Vagina (tissue), 2 donors: ENCODE measurements around the gene ADAM15. TPM values are rescaled to one million over a fixed set of nuclear protein-coding genes. Genes with fewer than 3 reads are reported as not detected.
A peak's percentile ranks its signal among the peaks of the same experiment; 100 is the strongest.

Experiments
- DNase-seq, 2 donors: peaks; one replicate each; pipeline ENCODE4 v3.0.0-alpha.2; 2017; ENCODE audit errors: extremely low spot score in 2 of 2
- H3K27ac ChIP-seq: fragments of 200-600 bp; sonication (generic); one replicate; pipeline ENCODE4 v1.5.1; 2019
- H3K27me3 ChIP-seq: fragments of 200-600 bp; sonication (generic); one replicate; pipeline ENCODE4 v1.5.1; 2019
- H3K36me3 ChIP-seq, 2 donors: fragments of 200-600 bp; sonication (generic); one replicate each; pipeline ENCODE4 v1.5.1; 2017 to 2019
- H3K4me1 ChIP-seq: fragments of 200-600 bp; sonication (generic); one replicate; pipeline ENCODE4 v1.5.1; 2019
- H3K4me3 ChIP-seq, 2 donors: fragments of 200-600 bp; sonication (generic); 1 replicate in 1 of 2; 2 replicates in 1 of 2; pipeline ENCODE4 v1.5.1; 2016 to 2019
- H3K9me3 ChIP-seq: fragments of 200-600 bp; sonication (generic); one replicate; pipeline ENCODE4 v1.5.1; 2019
- CTCF ChIP-seq, 3 experiments: fragments of 450-650 bp in 2 of 3; fragments of 200-600 bp in 1 of 3; sonication (generic) in 1 of 3; IDR thresholded peaks; one replicate each; pipeline ENCODE4 v1.5.1; 2017 to 2019; ENCODE audit warnings: antibody characterized with exemption in 3 of 3, mild to moderate bottlenecking in 2 of 3, moderate library complexity in 2 of 3
- POLR2A ChIP-seq, 2 donors: fragments of 450-650 bp; IDR thresholded peaks; one replicate each; pipeline ENCODE4 v1.6.1; 2017; ENCODE audit warnings: antibody characterized with exemption in 2 of 2, mild to moderate bottlenecking in 2 of 2, moderate library complexity in 2 of 2
- POLR2AphosphoS5 ChIP-seq, 2 donors: sonication (generic); formaldehyde crosslinking; IDR thresholded peaks; one replicate each; pipeline ENCODE4 v1.9.0; 2017; ENCODE audit warnings: antibody characterized with exemption in 2 of 2, mild to moderate bottlenecking in 2 of 2, low read depth in 1 of 2; ENCODE audit not compliant: insufficient read depth in 1 of 2
- intact Hi-C: fragments of 100-400 bp; cut with DNase I; formaldehyde crosslinking; loops from one replicate; pipeline ENCODE4 v1.15.1; 2023
- total RNA-seq: library from RNA; depleted of rRNA; stranded (reverse); fragments of >200 nt; gene quantifications from one replicate; pipeline ENCODE4 v1.2.3, GENCODE V29; 2016

The ADAM15 gene
- total RNA-seq, 1 donor from 2014 or later = 193 TPM

DNA sequence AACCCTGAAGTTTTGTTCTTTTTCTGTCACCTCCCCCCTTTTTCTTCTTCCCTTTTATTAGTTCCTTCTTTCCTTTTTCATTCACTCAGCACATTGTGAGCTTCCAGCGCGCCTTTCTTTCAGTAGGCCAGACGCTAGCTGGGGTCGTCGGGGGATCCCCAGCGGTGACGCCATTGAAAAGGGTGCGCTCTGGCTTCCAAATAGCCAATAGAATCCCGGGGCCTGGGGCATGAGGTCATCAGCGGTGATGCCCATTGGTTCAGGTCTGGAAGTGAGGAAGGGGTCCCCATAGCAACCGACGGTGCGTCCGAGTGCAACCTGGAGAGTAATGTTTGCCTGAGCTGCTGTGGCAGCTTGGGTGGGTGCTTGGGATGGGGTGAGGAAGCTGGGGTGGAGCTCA lies 20.6 kb downstream of the ADAM15 start:
- TF ChIP-seq POLR2A (IDR thresholded peaks at IDR 0.05) (no peak), POLR2AphosphoS5 (IDR thresholded peaks at IDR 0.05; ENCODE audit: insufficient read depth in 1 of 2, low read depth in 1 of 2) (no peak), CTCF (IDR thresholded peaks at IDR 0.05) (no peak)
- H3K4me3 ChIP-seq = no peak overlapping the region
- H3K27me3 ChIP-seq = no peaks in the 10 kb centered on the region
- H3K36me3 ChIP-seq = no peaks in the 10 kb centered on the region
- H3K4me1 ChIP-seq = peaks cover 31% of the 10 kb centered on the region
- intact Hi-C loops = no loop called here
- no peak for DNase-seq
- H3K27ac ChIP-seq = peak overlapping the region; percentile 66
- no peaks in the 10 kb centered on the region for H3K9me3 ChIP-seq

DNA sequence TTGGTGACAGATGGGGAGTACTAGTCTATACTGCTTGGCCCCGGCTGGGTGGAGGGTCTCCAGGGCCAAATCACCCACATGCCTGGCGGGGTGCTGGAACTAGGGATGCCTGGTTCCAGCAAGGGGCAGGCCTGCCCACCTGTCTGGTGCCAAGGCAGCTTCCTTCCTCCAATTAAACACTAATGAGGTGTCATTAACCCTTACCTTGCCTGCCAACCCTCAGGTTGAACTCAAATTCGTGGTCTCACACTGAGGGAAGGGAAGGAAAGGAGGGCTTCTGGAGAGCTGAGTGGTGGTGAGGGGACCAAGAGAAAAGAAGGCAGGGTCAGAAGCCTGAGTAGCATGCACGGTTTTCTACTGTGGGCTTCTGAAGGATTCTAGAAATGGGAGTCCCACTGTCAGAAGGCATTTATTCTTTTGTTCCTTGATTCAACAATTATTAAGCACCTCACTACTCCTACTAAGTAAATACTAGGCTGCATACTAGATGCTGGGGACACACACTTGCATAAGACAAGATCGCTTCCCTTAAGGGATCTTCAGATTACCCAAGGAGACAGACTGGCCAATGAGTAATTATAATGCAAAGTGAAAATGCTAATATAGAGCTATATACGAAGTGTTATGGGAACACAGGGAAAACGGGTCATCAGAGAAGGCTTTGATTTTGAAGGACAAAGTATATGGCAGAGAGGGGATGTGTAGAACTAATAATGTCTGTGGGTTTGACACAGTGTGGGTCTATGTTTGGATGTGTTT lies 21.6 kb downstream of the ADAM15 start:
- intact Hi-C loops = no loop called here
- Histone ChIP-seq H3K36me3 (no peaks in the 10 kb centered on the region), H3K27ac (no peak overlapping the region), H3K4me3 (no peak overlapping the region), H3K9me3 (no peaks in the 10 kb centered on the region), H3K4me1 (peaks cover 31% of the 10 kb centered on the region), H3K27me3 (no peaks in the 10 kb centered on the region)
- TF ChIP-seq POLR2AphosphoS5 (IDR thresholded peaks at IDR 0.05; ENCODE audit: insufficient read depth in 1 of 2, low read depth in 1 of 2) (no peak), POLR2A (IDR thresholded peaks at IDR 0.05) (no peak), CTCF (IDR thresholded peaks at IDR 0.05) (no peak)
- DNase-seq = no peak

GRCh38 chr1:155073377-155074242 lies 22.5 kb downstream of the ADAM15 start:
- no peak overlapping the region for H3K4me3 ChIP-seq
- H3K9me3 ChIP-seq = no peaks in the 10 kb centered on the region
- DNase-seq = no peak
- peak overlapping the region; percentile 32 for H3K27ac ChIP-seq
- no peak for TF ChIP-seq CTCF (IDR thresholded peaks at IDR 0.05)
- TF ChIP-seq POLR2AphosphoS5 (IDR thresholded peaks at IDR 0.05; ENCODE audit: insufficient read depth in 1 of 2, low read depth in 1 of 2) = peak in 1 of 2 donors; percentile 19
- no peaks in the 10 kb centered on the region for H3K27me3 ChIP-seq
- intact Hi-C loops = no loop called here
- H3K36me3 ChIP-seq = no peaks in the 10 kb centered on the region
- H3K4me1 ChIP-seq = peaks cover 31% of the 10 kb centered on the region

DNA sequence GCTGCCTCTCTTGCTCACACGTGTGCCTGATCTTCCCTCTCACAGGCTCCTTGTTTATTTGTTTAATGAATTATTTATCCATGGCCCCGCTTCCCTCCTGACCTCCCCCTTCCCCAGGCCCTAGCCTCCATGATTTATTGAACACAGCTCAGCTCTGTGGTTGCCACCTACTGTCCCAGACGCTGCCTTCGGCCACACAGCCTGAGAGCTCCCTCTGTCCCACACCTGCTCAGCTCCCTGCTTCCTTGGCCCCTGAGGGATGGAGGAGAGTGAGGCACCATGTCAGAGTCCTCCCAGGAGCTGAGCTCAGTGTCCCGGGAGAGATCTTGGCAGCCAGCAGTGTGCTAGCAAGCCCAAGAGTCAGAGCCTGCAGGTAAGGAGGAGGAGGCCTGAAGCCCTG lies 24.4 kb downstream of the ADAM15 start:
- H3K36me3 ChIP-seq = no peaks in the 10 kb centered on the region
- no peak for DNase-seq

More for the DNA sequence above, 24.4 kb downstream of the ADAM15 start:
- Histone ChIP-seq H3K9me3 (no peaks in the 10 kb centered on the region), H3K4me3 (no peak overlapping the region), H3K4me1 (peaks cover 36% of the 10 kb centered on the region), H3K27ac (no peak overlapping the region), H3K27me3 (peaks cover 6% of the 10 kb centered on the region)
- TF ChIP-seq CTCF (IDR thresholded peaks at IDR 0.05) (no peak), POLR2AphosphoS5 (IDR thresholded peaks at IDR 0.05; ENCODE audit: insufficient read depth in 1 of 2, low read depth in 1 of 2) (no peak), POLR2A (IDR thresholded peaks at IDR 0.05) (no peak)
- intact Hi-C loops = no loop called here
